ENCODE data around the gene THSD7B.

THSD7B gene

GRCh38 chr2:137000811-137001210, 235.5 kb downstream of the THSD7B start:
- TF ChIP-seq CTCF (conservative IDR thresholded peaks at IDR 0.05; ENCODE audit: low read depth): no peak
- no peak for DNase-seq (ENCODE audit: low spot score)
- ChIA-PET POLR2A (ENCODE audit: low non-redundant PET) (no interaction called here), CTCF (no interaction called here)
- H3K27ac ChIP-seq: no peak overlapping the region

- TF ChIP-seq CTCF (conservative IDR thresholded peaks at IDR 0.05; ENCODE audit: low read depth): no peak
- CTCF ChIA-PET: no interaction called here
- DNase-seq (ENCODE audit: low spot score): no peak
- POLR2A ChIA-PET (ENCODE audit: low non-redundant PET): no interaction called here
- no peak overlapping the region for H3K27ac ChIP-seq
Measured at GRCh38 chr2:137002896-137003295, 237.6 kb downstream of the THSD7B start.

GRCh38 chr2:137005210-137005609, 239.9 kb downstream of the THSD7B start:
- CTCF ChIA-PET: no interaction called here

GRCh38 chr2:137007938-137008337, 242.6 kb downstream of the THSD7B start:
- POLR2A ChIA-PET (ENCODE audit: low non-redundant PET): no interaction called here
- CTCF ChIA-PET: interaction anchor here (0.6 kb wide), 2 partner anchors 58 to 118 kb away, joined by 3 read pairs; no protein-coding TSS in a partner anchor
- TF ChIP-seq CTCF (conservative IDR thresholded peaks at IDR 0.05; ENCODE audit: low read depth): no peak
- no peak for DNase-seq (ENCODE audit: low spot score)
- no peak overlapping the region for H3K27ac ChIP-seq

More at GRCh38 chr2:137005210-137005609, 239.9 kb downstream of the THSD7B start:
- no peak for DNase-seq (ENCODE audit: low spot score)
- POLR2A ChIA-PET (ENCODE audit: low non-redundant PET): no interaction called here
- no peak for TF ChIP-seq CTCF (conservative IDR thresholded peaks at IDR 0.05; ENCODE audit: low read depth)
- no peak overlapping the region for H3K27ac ChIP-seq

- ChIA-PET CTCF (no interaction called here), POLR2A (ENCODE audit: low non-redundant PET) (no interaction called here)
- no peak for DNase-seq (ENCODE audit: low spot score)
- H3K27ac ChIP-seq: no peak overlapping the region
- no peak for TF ChIP-seq CTCF (conservative IDR thresholded peaks at IDR 0.05; ENCODE audit: low read depth)
Measured at GRCh38 chr2:137009953-137010352, 244.6 kb downstream of the THSD7B start.

- H3K27ac ChIP-seq: no peak overlapping the region
- POLR2A ChIA-PET (ENCODE audit: low non-redundant PET): no interaction called here
- DNase-seq (ENCODE audit: low spot score): no peak
- CTCF ChIA-PET: no interaction called here
- TF ChIP-seq CTCF (conservative IDR thresholded peaks at IDR 0.05; ENCODE audit: low read depth): no peak
Measured at GRCh38 chr2:137020452-137021196, 255.3 kb downstream of the THSD7B start.

Data from RWPE1 (cell line).